H1 (cell line): ENCODE data around the gene UQCRFS1. TPM values are rescaled to one million over a fixed set of nuclear protein-coding genes. Genes with fewer than 3 reads are reported as not detected.

Experiments
- CTCF ChIA-PET: fragments of 300-600 bp; sonication (Branson Sonifier 250); formaldehyde crosslinking; loops from one replicate; lab custom pipeline; 2021; ENCODE audit not compliant: partially characterized antibody; lab: Charles Lee
- POLR2A ChIA-PET: fragments of 300-600 bp; sonication (Branson Sonifier 250); formaldehyde crosslinking; loops from one replicate; lab custom pipeline; 2021; ENCODE audit warnings: inconsistent platforms; ENCODE audit not compliant: partially characterized antibody; lab: Charles Lee
- DNase-seq, 2 experiments: peaks; one replicate each; pipeline versions ENCODE4 v3.0.0 to v3.0.0-alpha.2; 2010 to 2022; ENCODE audit warnings: low spot score in 2 of 2, low read depth in 1 of 2, mixed read lengths in 1 of 2
- FAIRE-seq: peaks from 2 replicates; lab custom pipeline; 2011; peaks lifted over from hg19 to GRCh38; lab: Jason Lieb, UNC
- H2AFZ ChIP-seq: 2 replicates; pipeline ENCODE4 v1.8.1; 2012; ENCODE audit warnings: low read length, inconsistent platforms
- H2AK5ac ChIP-seq: 2 replicates; pipeline ENCODE4 v1.6.1; 2013; ENCODE audit warnings: low read depth, low read length
- H2BK120ac ChIP-seq: replicated peaks from 2 replicates; pipeline ENCODE3; 2013; ENCODE audit warnings: low read depth, low read length, inconsistent platforms
- H2BK12ac ChIP-seq: 2 replicates; pipeline ENCODE4 v1.6.1; 2013; ENCODE audit warnings: low read depth, low read length
- H2BK15ac ChIP-seq: 2 replicates; pipeline ENCODE4 v1.6.1; 2013; ENCODE audit warnings: low read length
- H2BK20ac ChIP-seq: 2 replicates; pipeline ENCODE4 v1.6.1; 2013; ENCODE audit warnings: low read length
- H2BK5ac ChIP-seq: 2 replicates; pipeline ENCODE4 v1.6.1; 2013; ENCODE audit warnings: low read depth, low read length
- H3K14ac ChIP-seq: 2 replicates; pipeline ENCODE4 v1.6.1; 2013; ENCODE audit warnings: inconsistent platforms; ENCODE audit not compliant: insufficient read length
- H3K18ac ChIP-seq: 2 replicates; pipeline ENCODE4 v1.6.1; 2013; ENCODE audit warnings: low read length; ENCODE audit errors: extremely low read depth
- H3K23ac ChIP-seq: 2 replicates; pipeline ENCODE4 v1.6.1; 2013; ENCODE audit warnings: inconsistent platforms; ENCODE audit not compliant: insufficient read length
- H3K23me2 ChIP-seq: 2 replicates; pipeline ENCODE4 v1.6.1; 2013; ENCODE audit warnings: low read depth, low read length
- H3K27ac ChIP-seq: 2 replicates; pipeline ENCODE4 v1.6.1; 2011; ENCODE audit warnings: low read depth, low read length, inconsistent platforms
- H3K27me3 ChIP-seq, 4 experiments: replicated peaks in 1 of 4; 1 replicate in 1 of 4; 2 replicates in 3 of 4; pipeline versions ENCODE4 v1.6.1 to v1.8.1; 2011 to 2013; ENCODE audit warnings: low read length in 3 of 4, mild to moderate bottlenecking in 3 of 4, inconsistent platforms in 2 of 4, mixed read lengths in 2 of 4, moderate library complexity in 1 of 4; ENCODE audit not compliant: control insufficient read depth in 3 of 4, insufficient read depth in 3 of 4; ENCODE audit errors: extremely low read depth in 1 of 4
- H3K36me3 ChIP-seq, 4 experiments: 2 replicates each; pipeline versions ENCODE4 v1.6.1 to v1.8.1; 2011 to 2013; ENCODE audit warnings: mild to moderate bottlenecking in 4 of 4, low read length in 3 of 4, moderate library complexity in 2 of 4, control low read depth in 1 of 4, inconsistent platforms in 1 of 4; ENCODE audit not compliant: insufficient read depth in 4 of 4, control insufficient read depth in 2 of 4
- H3K4ac ChIP-seq: replicated peaks from 2 replicates; pipeline ENCODE3; 2013; ENCODE audit warnings: low read length, low read depth, mixed read lengths, inconsistent platforms; ENCODE audit not compliant: insufficient read length
- H3K4me1 ChIP-seq, 4 experiments: replicated peaks in 1 of 4; 1 replicate in 1 of 4; 2 replicates in 3 of 4; pipeline versions ENCODE4 v1.6.1 to v1.8.1; 2011 to 2013; ENCODE audit warnings: low read length in 3 of 4, inconsistent platforms in 2 of 4, mixed read lengths in 1 of 4; ENCODE audit not compliant: insufficient read depth in 4 of 4, control insufficient read depth in 3 of 4
- H3K4me2 ChIP-seq, 2 experiments: 2 replicates each; pipeline versions ENCODE4 v1.6.1 to v1.8.1; 2011 to 2013; ENCODE audit warnings: low read depth in 2 of 2, low read length in 2 of 2, control low read depth in 1 of 2, inconsistent platforms in 1 of 2, mild to moderate bottlenecking in 1 of 2; ENCODE audit not compliant: insufficient read depth in 1 of 2
- H3K4me3 ChIP-seq, 4 experiments: fragments of 200-600, 300-600 bp in 1 of 4; sonication (generic), shearing (Covaris generic), sonication (Bioruptor Twin) in 1 of 4; 2 replicates each; pipeline versions ENCODE4 v1.5.1 to v1.8.1; 2011 to 2016; ENCODE audit warnings: low read length in 4 of 4, low read depth in 3 of 4, control low read depth in 2 of 4, inconsistent platforms in 2 of 4, mild to moderate bottlenecking in 2 of 4, mixed read lengths in 1 of 4, moderate library complexity in 1 of 4; ENCODE audit not compliant: insufficient read depth in 2 of 4; ENCODE audit errors: extremely low read depth in 1 of 4
- H3K56ac ChIP-seq: replicated peaks from 2 replicates; pipeline ENCODE3; 2013; ENCODE audit warnings: low read depth, mild to moderate bottlenecking, mixed read lengths, low read length, inconsistent platforms; ENCODE audit not compliant: insufficient read length
- H3K79me1 ChIP-seq: 2 replicates; pipeline ENCODE4 v1.6.1; 2013; ENCODE audit warnings: low read depth, low read length, control low read depth
- H3K79me2 ChIP-seq, 2 experiments: 2 replicates each; pipeline versions ENCODE4 v1.6.1 to v1.8.1; 2012 to 2013; ENCODE audit warnings: low read length in 2 of 2, mild to moderate bottlenecking in 2 of 2, inconsistent platforms in 1 of 2; ENCODE audit not compliant: insufficient read depth in 2 of 2, control insufficient read depth in 1 of 2
- H3K9ac ChIP-seq, 4 experiments: replicated peaks in 1 of 4; 1 replicate in 1 of 4; 2 replicates in 3 of 4; pipeline versions ENCODE4 v1.6.1 to v1.8.1; 2011 to 2013; ENCODE audit warnings: low read depth in 3 of 4, low read length in 3 of 4, control low read depth in 2 of 4, mild to moderate bottlenecking in 2 of 4, moderate library complexity in 2 of 4, inconsistent platforms in 1 of 4; ENCODE audit errors: extremely low read depth in 1 of 4
- H3K9me3 ChIP-seq, 2 experiments: 2 replicates each; pipeline versions ENCODE4 v1.6.1 to v1.8.1; 2012 to 2013; ENCODE audit warnings: mild to moderate bottlenecking in 2 of 2, moderate library complexity in 2 of 2, control low read depth in 1 of 2, inconsistent platforms in 1 of 2, low read depth in 1 of 2, low read length in 1 of 2, mixed read lengths in 1 of 2; ENCODE audit not compliant: insufficient read depth in 2 of 2
- H4K20me1 ChIP-seq, 2 experiments: replicated peaks in 1 of 2; 2 replicates each; pipeline versions ENCODE3 to v1.8.1; 2011 to 2013; ENCODE audit warnings: inconsistent platforms in 2 of 2, low read length in 2 of 2, mild to moderate bottlenecking in 1 of 2; ENCODE audit not compliant: insufficient read depth in 2 of 2, control insufficient read depth in 1 of 2
- H4K5ac ChIP-seq: 2 replicates; pipeline ENCODE4 v1.6.1; 2013; ENCODE audit warnings: low read length, low read depth, mixed read lengths, inconsistent platforms; ENCODE audit not compliant: insufficient read length
- H4K8ac ChIP-seq: 2 replicates; pipeline ENCODE4 v1.8.0; 2013; ENCODE audit warnings: mild to moderate bottlenecking, moderate library complexity, low read length, inconsistent platforms; ENCODE audit not compliant: insufficient read depth; ENCODE audit errors: extremely low read depth
- H4K91ac ChIP-seq: replicated peaks from 2 replicates; pipeline ENCODE3; 2013; ENCODE audit warnings: low read length, mixed read lengths, inconsistent platforms; ENCODE audit not compliant: insufficient read length
- E2F6 ChIP-seq: IDR thresholded peaks from 2 replicates; pipeline ENCODE4 v1.6.1; 2012; ENCODE audit warnings: inconsistent platforms
- EZH2 ChIP-seq: fragments of 200-600 bp; sonication (generic); IDR thresholded peaks from 2 replicates; pipeline ENCODE4 v1.7.1; 2012; ENCODE audit warnings: low read depth, mild to moderate bottlenecking, moderate library complexity, low read length, inconsistent platforms; ENCODE audit not compliant: severe bottlenecking
- KDM1A ChIP-seq: fragments of 200-600, 300-600 bp; sonication (generic); IDR thresholded peaks from 2 replicates; pipeline ENCODE4 v1.7.1; 2016; ENCODE audit warnings: mild to moderate bottlenecking, low read length, borderline replicate concordance
- PHF8 ChIP-seq: fragments of 200-600 bp; sonication (generic); conservative IDR thresholded peaks from 2 replicates; pipeline ENCODE4 v1.7.1; 2012; ENCODE audit warnings: low read depth, mild to moderate bottlenecking, inconsistent platforms, low read length, moderate library complexity
- POLR2AphosphoS5 ChIP-seq: IDR thresholded peaks from 2 replicates; pipeline ENCODE4 v1.6.1; 2011; ENCODE audit warnings: low read depth, low read length
- POU5F1 ChIP-seq: IDR thresholded peaks from 2 replicates; pipeline ENCODE4 v1.6.1; 2011; ENCODE audit warnings: low read depth, mild to moderate bottlenecking, low read length, moderate library complexity
- RFX5 ChIP-seq: IDR thresholded peaks from 2 replicates; pipeline ENCODE4 v1.6.1; 2011; ENCODE audit warnings: low read depth, low read length, improper control_type of control experiment, borderline replicate concordance
- RNF2 ChIP-seq: fragments of 200-900, 300-1000 bp; sonication (generic); IDR thresholded peaks from 2 replicates; pipeline ENCODE4 v1.7.1; 2016; ENCODE audit warnings: borderline replicate concordance, low read depth, mild to moderate bottlenecking, antibody characterized with exemption, low read length; ENCODE audit not compliant: poor library complexity, severe bottlenecking; ENCODE audit errors: missing control alignments
- SP2 ChIP-seq: IDR thresholded peaks from 2 replicates; pipeline ENCODE4 v1.6.1; 2012; ENCODE audit warnings: mild to moderate bottlenecking, low read length, inconsistent platforms
- SRF ChIP-seq: IDR thresholded peaks from 2 replicates; pipeline ENCODE4 v1.6.1; 2011; ENCODE audit warnings: mild to moderate bottlenecking, low read depth, low read length, moderate library complexity
- TCF12 ChIP-seq: IDR thresholded peaks from 2 replicates; pipeline ENCODE4 v1.6.1; 2011; ENCODE audit warnings: low read depth, mild to moderate bottlenecking, low read length
- WGBS, 2 experiments: shearing (Covaris generic) in 1 of 2; methylation state at CpG; one replicate each; pipeline versions ENCODE4 v1.1.6 to v1.1.7; 2013 to 2015; ENCODE audit warnings: low lambda C conversion rate in 2 of 2, mixed read lengths in 2 of 2, inconsistent platforms in 1 of 2, low coverage in 1 of 2, missing lambda C conversion rate in 1 of 2; ENCODE audit not compliant: insufficient replicate concordance in 2 of 2, insufficient coverage in 1 of 2, insufficient read length in 1 of 2; ENCODE audit errors: extremely low coverage in 1 of 2, missing lambda C conversion rate in 1 of 2; 5-methylcytosine and 5-hydroxymethylcytosine counted together
- polyA plus RNA-seq, 7 experiments: library from polyadenylated mRNA; depleted of rRNA in 3 of 7; stranded (reverse) in 5 of 7; unstranded in 2 of 7; fragments of >200 nt in 5 of 7; fragments of 200-250 nt in 2 of 7; gene quantifications; 1 replicate in 5 of 7; 2 replicates in 1 of 7; 4 replicates in 1 of 7; pipeline versions ENCODE4 v1.2.1 to v1.2.3, GENCODE V29; 2011 to 2013; ENCODE audit warnings: missing spikeins in 2 of 7, mixed read lengths in 2 of 7
- total RNA-seq: library from RNA; stranded (reverse); fragmentation: NEBNext Ultra II Directional; extraction: Animal tissue kit (Norgen Biotek cat#: 25700); gene quantifications from 2 replicates; pipeline ENCODE4 v1.2.1, GENCODE V29; 2021

Gene UQCRFS1
- total and polyA plus RNA-seq, 2 of the 8 experiments (the other 6 are each of a cell fraction or from before 2014, with no cell fraction given), result 52.4 to 59.1 TPM

- no peak overlapping the region for H2BK12ac ChIP-seq
- H2BK5ac ChIP-seq, result no peak overlapping the region
- no peaks in the 10 kb centered on the region for H3K4me1 ChIP-seq
- H4K8ac ChIP-seq, result no peak overlapping the region
- no peak overlapping the region for H3K4me2 ChIP-seq
- H3K9ac ChIP-seq, result no peak overlapping the region
- H3K4ac ChIP-seq, result no peak overlapping the region
- no peaks in the 10 kb centered on the region for H3K27me3 ChIP-seq
- H2BK20ac ChIP-seq, result no peak overlapping the region
- no peak overlapping the region for H4K5ac ChIP-seq
- no peaks in the 10 kb centered on the region for H4K20me1 ChIP-seq
- no peak overlapping the region for H2BK15ac ChIP-seq
- no peak overlapping the region for H2BK120ac ChIP-seq
- H4K91ac ChIP-seq, result no peak overlapping the region
- ChIA-PET POLR2A (no interaction called here), CTCF (interaction anchor here (0.8 to 2.5 kb wide), 4 partner anchors 27 to 293 kb away, joined by 3 to 9 read pairs (median 5); no protein-coding TSS in a partner anchor)
- H3K23ac ChIP-seq, result no peak overlapping the region
- FAIRE-seq (no peak), DNase-seq (no peak)
- H3K14ac ChIP-seq, result no peak overlapping the region
- H3K18ac ChIP-seq, result no peak overlapping the region
- H3K56ac ChIP-seq, result no peak overlapping the region
- H2AFZ ChIP-seq, result no peak overlapping the region
- no peaks in the 10 kb centered on the region; the same call in 1 of the 2 replicates for H3K23me2 ChIP-seq
- H3K4me3 ChIP-seq, result no peak overlapping the region
- no peak overlapping the region for H3K27ac ChIP-seq
- 90% methylated on average over 6 of the region's 6 CpGs; no CpG with 5 or more reads in 1 of the 2 experiments for WGBS, 2 experiments
- H3K79me1 ChIP-seq, result no peaks in the 10 kb centered on the region
- TF ChIP-seq TCF12 (no peak), E2F6 (no peak), KDM1A (no peak), PHF8 (no peak), SP2 (no peak), POLR2AphosphoS5 (no peak), RFX5 (no peak), POU5F1 (no peak), RNF2 (no peak), SRF (no peak), EZH2 (no peak)
- H2AK5ac ChIP-seq, result no peak overlapping the region
- no peaks in the 10 kb centered on the region for H3K79me2 ChIP-seq
- no peaks in the 10 kb centered on the region for H3K36me3 ChIP-seq
- no peaks in the 10 kb centered on the region for H3K9me3 ChIP-seq
Measured at GRCh38 chr19:29185427-29185826, 27.5 kb downstream of the UQCRFS1 start.
